SU-DHL-6 (cell line): ENCODE data around the gene RILPL2.
A peak's percentile ranks its signal among the peaks of the same experiment; 100 is the strongest.
"Not testable (repeated sequence)": the region's sequence is repeated elsewhere in the genome, so short reads cannot be mapped to it uniquely, and the experiment has no call there.

Experiments
- H2AFZ ChIP-seq: fragments of 200-600 bp; sonication (generic); 2 replicates; pipeline ENCODE4 v1.6.1; 2014; ENCODE audit warnings: low read depth, mild to moderate bottlenecking, moderate library complexity, mixed read lengths, antibody characterized with exemption, low read length; ENCODE audit not compliant: severe bottlenecking
- H3F3A ChIP-seq: fragments of 200-600 bp; shearing (Covaris generic); 2 replicates; pipeline ENCODE4 v1.6.0; 2016; ENCODE audit warnings: antibody characterized with exemption, mild to moderate bottlenecking; ENCODE audit not compliant: insufficient read depth
- H3K27ac ChIP-seq: fragments of 200-600 bp; sonication (generic); 2 replicates; pipeline ENCODE4 v1.5.1; 2016; ENCODE audit warnings: low read depth, mild to moderate bottlenecking, low read length, moderate library complexity, mixed read lengths
- H3K27me3 ChIP-seq: fragments of 200-600 bp; sonication (generic), shearing (Covaris generic); 2 replicates; pipeline ENCODE4 v1.6.0; 2014; ENCODE audit warnings: mild to moderate bottlenecking, low read length
- H3K36me3 ChIP-seq: fragments of 200-600 bp; sonication (generic); 2 replicates; pipeline ENCODE4 v1.6.1; 2014; ENCODE audit warnings: mild to moderate bottlenecking, low read length, mixed read lengths
- H3K4me2 ChIP-seq: fragments of 300-600, 200-600 bp; shearing (Covaris generic), sonication (generic); 2 replicates; pipeline ENCODE4 v1.6.0; 2014; ENCODE audit warnings: low read length, low read depth, mild to moderate bottlenecking; ENCODE audit not compliant: poor library complexity, severe bottlenecking
- H3K4me3 ChIP-seq: fragments of 200-600 bp; sonication (generic); 2 replicates; pipeline ENCODE4 v1.5.1; 2014; ENCODE audit warnings: antibody characterized with exemption, low read length, mild to moderate bottlenecking, mixed read lengths; ENCODE audit not compliant: insufficient read depth, poor library complexity, severe bottlenecking
- H3K79me2 ChIP-seq: fragments of 200-600 bp; sonication (generic); 2 replicates; pipeline ENCODE4 v1.6.1; 2014; ENCODE audit warnings: mild to moderate bottlenecking, low read length, moderate library complexity; ENCODE audit not compliant: insufficient read depth
- H3K9ac ChIP-seq: fragments of 200-600 bp; sonication (generic); 2 replicates; pipeline ENCODE4 v1.7.0; 2014; ENCODE audit warnings: mild to moderate bottlenecking, low read length
- H3K9me2 ChIP-seq: fragments of 200-600 bp; sonication (generic); replicated peaks from 2 replicates; pipeline ENCODE4 v1.6.1; 2014; ENCODE audit warnings: low read length; ENCODE audit not compliant: insufficient read depth
- H3K9me3 ChIP-seq: fragments of 200-600 bp; sonication (generic); 2 replicates; pipeline ENCODE4 v1.6.1; 2014; ENCODE audit warnings: low read length, mixed read lengths; ENCODE audit not compliant: insufficient read depth
- H4K20me1 ChIP-seq: fragments of 200-600 bp; sonication (generic); 2 replicates; pipeline ENCODE4 v1.6.1; 2014; ENCODE audit warnings: low read depth, mild to moderate bottlenecking, antibody characterized with exemption, low read length, moderate library complexity, mixed read lengths
- EZH2phosphoT487 ChIP-seq: fragments of 200-600 bp; sonication (generic), shearing (Covaris generic); conservative IDR thresholded peaks from 2 replicates; pipeline ENCODE4 v1.6.1; 2018; ENCODE audit warnings: mild to moderate bottlenecking, antibody characterized with exemption, low read length, moderate library complexity, mixed read lengths
- TF ChIP-seq, protein P1 (sequence below): fragments of 200-600 bp; sonication (generic); IDR thresholded peaks from one replicate; pipeline ENCODE4 v1.5.1; 2017; ENCODE audit warnings: antibody characterized with exemption, mild to moderate bottlenecking, low read length, moderate library complexity; ENCODE audit not compliant: insufficient read depth, poor library complexity, severe bottlenecking

RILPL2 gene

DNA sequence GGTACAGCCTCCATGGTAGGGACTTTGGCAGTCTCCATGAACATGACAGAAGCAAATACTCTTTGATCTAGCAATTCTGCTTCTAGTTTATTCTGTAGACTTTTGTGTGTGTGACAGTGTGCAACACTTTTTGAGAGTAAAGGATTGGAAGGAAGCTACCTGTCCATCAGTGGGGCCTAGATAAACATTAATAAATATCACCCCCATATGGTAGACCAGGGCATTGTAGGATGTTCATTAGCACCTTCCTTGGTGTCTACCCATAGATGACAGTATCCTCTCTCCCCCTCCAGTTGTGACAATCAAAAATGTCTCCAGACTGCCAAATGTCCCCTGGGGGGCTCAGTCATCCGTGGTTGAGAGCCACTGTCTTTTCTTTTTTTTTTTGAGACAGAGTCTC is 32.3 kb upstream of the RILPL2 start:
- Histone ChIP-seq H3K4me3 (no peak overlapping the region), H4K20me1 (no peaks in the 10 kb centered on the region; the same call in 1 of the 2 replicates), H3K79me2 (no peaks in the 10 kb centered on the region; the same call in 1 of the 2 replicates), H2AFZ (no peak overlapping the region), H3K9me2 (no peaks in the 10 kb centered on the region), H3K9me3 (no peaks in the 10 kb centered on the region), H3K36me3 (0 out of 2 replicates have a peak, but pooled peaks cover 2% of the 10 kb centered on the region), H3F3A (no peaks in the 10 kb centered on the region), H3K27ac (no peak overlapping the region), H3K9ac (no peak overlapping the region), H3K27me3 (no peaks in the 10 kb centered on the region), H3K4me2 (no peak overlapping the region)
- no peak for TF ChIP-seq EZH2phosphoT487
- TF ChIP-seq, protein P1, sequence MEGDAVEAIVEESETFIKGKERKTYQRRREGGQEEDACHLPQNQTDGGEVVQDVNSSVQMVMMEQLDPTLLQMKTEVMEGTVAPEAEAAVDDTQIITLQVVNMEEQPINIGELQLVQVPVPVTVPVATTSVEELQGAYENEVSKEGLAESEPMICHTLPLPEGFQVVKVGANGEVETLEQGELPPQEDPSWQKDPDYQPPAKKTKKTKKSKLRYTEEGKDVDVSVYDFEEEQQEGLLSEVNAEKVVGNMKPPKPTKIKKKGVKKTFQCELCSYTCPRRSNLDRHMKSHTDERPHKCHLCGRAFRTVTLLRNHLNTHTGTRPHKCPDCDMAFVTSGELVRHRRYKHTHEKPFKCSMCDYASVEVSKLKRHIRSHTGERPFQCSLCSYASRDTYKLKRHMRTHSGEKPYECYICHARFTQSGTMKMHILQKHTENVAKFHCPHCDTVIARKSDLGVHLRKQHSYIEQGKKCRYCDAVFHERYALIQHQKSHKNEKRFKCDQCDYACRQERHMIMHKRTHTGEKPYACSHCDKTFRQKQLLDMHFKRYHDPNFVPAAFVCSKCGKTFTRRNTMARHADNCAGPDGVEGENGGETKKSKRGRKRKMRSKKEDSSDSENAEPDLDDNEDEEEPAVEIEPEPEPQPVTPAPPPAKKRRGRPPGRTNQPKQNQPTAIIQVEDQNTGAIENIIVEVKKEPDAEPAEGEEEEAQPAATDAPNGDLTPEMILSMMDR, result no peak

DNA sequence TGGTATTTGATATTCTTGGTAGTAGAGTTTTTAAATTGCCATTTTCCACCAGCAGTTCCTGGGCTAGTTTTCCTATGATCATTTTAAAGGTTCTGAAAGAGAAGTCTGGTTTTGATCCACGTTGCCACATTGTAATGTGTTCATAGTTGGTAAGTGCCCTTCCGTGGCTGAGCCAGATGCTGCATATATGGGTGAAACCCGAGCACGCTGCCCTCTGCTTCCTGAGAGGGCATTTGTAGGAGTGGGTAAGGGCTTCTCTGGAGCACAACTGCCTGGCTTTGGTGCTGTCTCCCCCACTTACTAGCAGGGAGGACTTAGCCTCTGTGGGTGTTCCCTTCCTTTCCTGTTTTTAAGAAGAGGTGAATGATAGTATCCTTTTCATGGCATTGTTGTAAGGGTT is 28.6 kb upstream of the RILPL2 start:
- 0 out of 2 replicates have a peak, but pooled peaks cover 2% of the 10 kb centered on the region for H3K36me3 ChIP-seq
- H3K27ac ChIP-seq, result no peak overlapping the region
- H3K9me2 ChIP-seq, result no peaks in the 10 kb centered on the region
- no peak overlapping the region for H3K4me2 ChIP-seq
- no peak overlapping the region for H3K4me3 ChIP-seq
- H3K9me3 ChIP-seq, result no peaks in the 10 kb centered on the region
- H3K27me3 ChIP-seq, result no peaks in the 10 kb centered on the region
- no peaks in the 10 kb centered on the region; the same call in 1 of the 2 replicates for H4K20me1 ChIP-seq
- H2AFZ ChIP-seq, result no peak overlapping the region
- no peak overlapping the region for H3K9ac ChIP-seq
- H3K79me2 ChIP-seq, result peaks cover 14% of the 10 kb centered on the region
- 0 out of 2 replicates have a peak, but pooled peaks cover 2% of the 10 kb centered on the region for H3F3A ChIP-seq
- no peak for TF ChIP-seq EZH2phosphoT487
- TF ChIP-seq, protein P1, result no peak

DNA sequence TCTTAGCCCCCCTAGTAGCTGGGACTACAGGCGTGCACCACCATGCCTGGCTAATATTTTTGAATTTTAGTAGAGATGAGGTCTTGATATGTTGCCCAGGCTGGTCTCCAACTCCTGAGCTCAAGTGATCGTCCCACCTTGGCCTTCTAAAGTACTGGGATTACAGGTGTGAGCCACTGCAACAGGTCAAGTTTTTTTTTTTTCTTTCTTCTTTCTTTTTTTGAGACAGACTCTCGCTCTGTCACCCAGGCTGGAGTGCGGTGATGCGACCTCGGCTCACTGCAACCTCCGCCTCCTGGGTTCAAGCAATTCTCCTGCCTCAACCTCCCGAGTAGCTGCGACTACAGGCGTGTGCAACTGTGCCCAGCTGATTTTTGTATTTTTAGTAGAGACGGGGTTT is 26.7 kb upstream of the RILPL2 start:
- not testable (repeated sequence) for H3K9me2 ChIP-seq, H2AFZ ChIP-seq, H4K20me1 ChIP-seq, H3K4me2 ChIP-seq, H3K9ac ChIP-seq, H3K36me3 ChIP-seq, H3K27me3 ChIP-seq, H3F3A ChIP-seq, H3K9me3 ChIP-seq, H3K4me3 ChIP-seq, H3K27ac ChIP-seq
- H3K79me2 ChIP-seq, result peaks cover 29% of the 10 kb centered on the region

DNA sequence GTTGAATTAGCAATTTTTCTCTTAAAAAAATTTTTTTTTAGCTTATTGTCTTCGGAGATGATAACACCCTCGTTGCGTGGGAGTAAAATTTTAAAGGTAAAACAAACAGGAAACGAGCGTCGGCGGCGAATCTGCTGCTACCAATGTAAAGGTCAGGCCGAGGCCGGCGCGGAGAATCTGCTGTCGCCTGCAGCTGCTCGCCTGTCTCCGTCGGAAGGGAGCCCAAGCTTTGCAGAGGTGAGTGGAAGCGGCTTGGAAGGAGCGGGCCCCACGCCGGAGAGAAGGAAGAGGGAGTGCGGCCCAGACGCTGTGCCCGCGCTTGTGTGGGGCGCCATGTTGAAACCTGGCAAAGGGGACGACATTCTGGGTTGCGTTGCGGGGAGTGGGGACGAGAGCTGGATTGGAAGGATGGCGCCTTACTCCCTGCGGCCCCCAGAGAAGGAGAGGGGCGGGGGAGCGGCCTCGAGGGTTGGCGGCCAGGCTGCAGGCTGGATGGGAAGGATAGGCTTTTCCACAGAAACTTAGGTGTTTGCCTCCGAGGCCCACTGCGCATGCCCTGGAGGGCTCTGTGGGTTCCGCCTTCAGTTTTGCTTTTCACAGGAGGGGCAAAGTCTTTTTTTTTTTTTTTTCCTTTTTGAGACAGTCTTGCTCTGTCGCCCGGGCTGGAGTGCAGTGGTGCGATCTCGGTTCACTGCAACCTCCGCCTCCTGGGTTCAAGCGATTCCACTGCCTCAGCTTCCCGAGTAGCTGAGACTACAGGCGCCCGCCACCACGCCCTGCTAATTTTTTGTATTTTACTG is 21.7 kb upstream of the RILPL2 start, which contains the start of gene SNRNP35:
Gene SNRNP35, plus strand, starts transcription at position 160 of the 800 bp plus-strand sequence. CDS start 7,402 bp downstream, outside the sequence.
- no peaks in the 10 kb centered on the region for H4K20me1 ChIP-seq
- no peaks in the 10 kb centered on the region for H3K27me3 ChIP-seq
- H2AFZ ChIP-seq, result peak within 1 kb of the TSS; percentile 91

More for the DNA sequence above, 21.7 kb upstream of the RILPL2 start, which contains the start of gene SNRNP35:
- Histone ChIP-seq H3K4me2 (peak within 1 kb of the TSS; percentile 97), H3K9me3 (no peaks in the 10 kb centered on the region), H3F3A (peaks cover 21% of the 10 kb centered on the region), H3K36me3 (no peaks in the 10 kb centered on the region), H3K9me2 (no peaks in the 10 kb centered on the region), H3K4me3 (peak within 1 kb of the TSS; percentile 83), H3K9ac (peak within 1 kb of the TSS; percentile 83), H3K27ac (peak within 1 kb of the TSS; percentile 88), H3K79me2 (peaks cover 29% of the 10 kb centered on the region; the same call in 1 of the 2 replicates)
- TF ChIP-seq, protein P1, result no peak
- no peak for TF ChIP-seq EZH2phosphoT487
